ENCODE results near the gene SETSIP.

Gene SETSIP

GRCh38 chr1:92108631-92109030 is 33.4 kb upstream of the SETSIP start:
- H3K27ac ChIP-seq (replicated peaks): no peak overlapping the region
- TF ChIP-seq POLR2AphosphoS5 (IDR thresholded peaks at IDR 0.05; ENCODE audit: low read depth): no peak
- TF ChIP-seq SPI1 (IDR thresholded peaks at IDR 0.05; ENCODE audit: borderline replicate concordance, low read depth): no peak
- no peak for TF ChIP-seq GABPA (IDR thresholded peaks at IDR 0.05; ENCODE audit: low read depth)
- no peak for TF ChIP-seq CTCF (IDR thresholded peaks at IDR 0.05; ENCODE audit: insufficient read depth, low read length)
- TF ChIP-seq REST (IDR thresholded peaks at IDR 0.05; ENCODE audit: insufficient replicate concordance, low read depth): no peak
- H3K4me3 ChIP-seq (replicated peaks; ENCODE audit: insufficient read depth, low read length): no peak overlapping the region
- DNase-seq (ENCODE audit: low read depth in 1 of 2, low spot score in 1 of 2): no peak
- H3K27me3 ChIP-seq (ENCODE audit: insufficient read depth, poor library complexity, severe bottlenecking): no peaks in the 10 kb centered on the region

- no peak overlapping the region for H3K4me3 ChIP-seq (replicated peaks; ENCODE audit: insufficient read depth, low read length)
- DNase-seq (ENCODE audit: low read depth in 1 of 2, low spot score in 1 of 2): no peak
- H3K27me3 ChIP-seq (ENCODE audit: insufficient read depth, poor library complexity, severe bottlenecking): no peaks in the 10 kb centered on the region
- TF ChIP-seq GABPA (IDR thresholded peaks at IDR 0.05; ENCODE audit: low read depth) (no peak), POLR2AphosphoS5 (IDR thresholded peaks at IDR 0.05; ENCODE audit: low read depth) (no peak), SPI1 (IDR thresholded peaks at IDR 0.05; ENCODE audit: borderline replicate concordance, low read depth) (no peak), REST (IDR thresholded peaks at IDR 0.05; ENCODE audit: insufficient replicate concordance, low read depth) (no peak), CTCF (IDR thresholded peaks at IDR 0.05; ENCODE audit: insufficient read depth, low read length) (no peak)
- no peak overlapping the region for H3K27ac ChIP-seq (replicated peaks)
These were observed 30.4 kb upstream of the SETSIP start for GRCh38 chr1:92105546-92106081.

GRCh38 chr1:92096317-92096716 is 21.1 kb upstream of the SETSIP start:
- no peak overlapping the region for H3K27ac ChIP-seq (replicated peaks)
- no peaks in the 10 kb centered on the region for H3K27me3 ChIP-seq (ENCODE audit: insufficient read depth, poor library complexity, severe bottlenecking)
- H3K4me3 ChIP-seq (replicated peaks; ENCODE audit: insufficient read depth, low read length): no peak overlapping the region
- TF ChIP-seq SPI1 (IDR thresholded peaks at IDR 0.05; ENCODE audit: borderline replicate concordance, low read depth) (peak; percentile 95), CTCF (IDR thresholded peaks at IDR 0.05; ENCODE audit: insufficient read depth, low read length) (no peak), GABPA (IDR thresholded peaks at IDR 0.05; ENCODE audit: low read depth) (no peak), REST (IDR thresholded peaks at IDR 0.05; ENCODE audit: insufficient replicate concordance, low read depth) (no peak), POLR2AphosphoS5 (IDR thresholded peaks at IDR 0.05; ENCODE audit: low read depth) (peak; percentile 62)
- peak; percentile 69 to 90 for DNase-seq (ENCODE audit: low read depth in 1 of 2, low spot score in 1 of 2)
